Vagina (tissue), 2 donors: ENCODE results near the gene KRTAP10-7.

Experiments
- POLR2A ChIP-seq, 2 donors: fragments of 450-650 bp; IDR thresholded peaks; one replicate each; pipeline ENCODE4 v1.6.1; 2017; ENCODE audit warnings: antibody characterized with exemption in 2 of 2, mild to moderate bottlenecking in 2 of 2, moderate library complexity in 2 of 2
- POLR2AphosphoS5 ChIP-seq, 2 donors: sonication (generic); formaldehyde crosslinking; IDR thresholded peaks; one replicate each; pipeline ENCODE4 v1.9.0; 2017; ENCODE audit warnings: antibody characterized with exemption in 2 of 2, mild to moderate bottlenecking in 2 of 2, low read depth in 1 of 2; ENCODE audit not compliant: insufficient read depth in 1 of 2
- TF ChIP-seq, protein P1 (sequence below), 3 experiments: fragments of 450-650 bp in 2 of 3; fragments of 200-600 bp in 1 of 3; sonication (generic) in 1 of 3; IDR thresholded peaks; one replicate each; pipeline ENCODE4 v1.5.1; 2017 to 2019; ENCODE audit warnings: antibody characterized with exemption in 3 of 3, mild to moderate bottlenecking in 2 of 3, moderate library complexity in 2 of 3

- TF ChIP-seq, protein P1, sequence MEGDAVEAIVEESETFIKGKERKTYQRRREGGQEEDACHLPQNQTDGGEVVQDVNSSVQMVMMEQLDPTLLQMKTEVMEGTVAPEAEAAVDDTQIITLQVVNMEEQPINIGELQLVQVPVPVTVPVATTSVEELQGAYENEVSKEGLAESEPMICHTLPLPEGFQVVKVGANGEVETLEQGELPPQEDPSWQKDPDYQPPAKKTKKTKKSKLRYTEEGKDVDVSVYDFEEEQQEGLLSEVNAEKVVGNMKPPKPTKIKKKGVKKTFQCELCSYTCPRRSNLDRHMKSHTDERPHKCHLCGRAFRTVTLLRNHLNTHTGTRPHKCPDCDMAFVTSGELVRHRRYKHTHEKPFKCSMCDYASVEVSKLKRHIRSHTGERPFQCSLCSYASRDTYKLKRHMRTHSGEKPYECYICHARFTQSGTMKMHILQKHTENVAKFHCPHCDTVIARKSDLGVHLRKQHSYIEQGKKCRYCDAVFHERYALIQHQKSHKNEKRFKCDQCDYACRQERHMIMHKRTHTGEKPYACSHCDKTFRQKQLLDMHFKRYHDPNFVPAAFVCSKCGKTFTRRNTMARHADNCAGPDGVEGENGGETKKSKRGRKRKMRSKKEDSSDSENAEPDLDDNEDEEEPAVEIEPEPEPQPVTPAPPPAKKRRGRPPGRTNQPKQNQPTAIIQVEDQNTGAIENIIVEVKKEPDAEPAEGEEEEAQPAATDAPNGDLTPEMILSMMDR (IDR thresholded peaks at IDR 0.05): no peak
- TF ChIP-seq POLR2A (IDR thresholded peaks at IDR 0.05) (no peak), POLR2AphosphoS5 (IDR thresholded peaks at IDR 0.05; ENCODE audit: insufficient read depth in 1 of 2, low read depth in 1 of 2) (no peak)
Observed at GRCh38 chr21:44581158-44581557, 19.2 kb upstream of the KRTAP10-7 start.
